Osteoblast (primary cell): ENCODE data around the gene C1orf159. TPM values are rescaled to one million over a fixed set of nuclear protein-coding genes. Genes with fewer than 3 reads are reported as not detected.
A peak's percentile ranks its signal among the peaks of the same experiment; 100 is the strongest.

ENCODE experiments used
- DNase-seq: peaks from one replicate; pipeline ENCODE4 v3.0.0; 2011; ENCODE audit warnings: low spot score, mixed read lengths; ENCODE audit not compliant: insufficient read length; ENCODE audit errors: missing footprints
- H2AFZ ChIP-seq: 2 replicates; pipeline ENCODE4 v1.6.0; 2011; ENCODE audit warnings: mild to moderate bottlenecking, low read length
- H3K27ac ChIP-seq: 2 replicates; pipeline ENCODE4 v1.5.1; 2011; ENCODE audit warnings: mild to moderate bottlenecking, low read depth, low read length, moderate library complexity
- H3K27me3 ChIP-seq: 2 replicates; pipeline ENCODE4 v1.6.0; 2012; ENCODE audit warnings: mild to moderate bottlenecking, control low read depth, inconsistent platforms, low read length, moderate library complexity; ENCODE audit not compliant: insufficient read depth
- H3K36me3 ChIP-seq: 2 replicates; pipeline ENCODE4 v1.5.1; 2011; ENCODE audit warnings: mild to moderate bottlenecking, low read length, control low read depth, moderate library complexity; ENCODE audit not compliant: insufficient read depth
- H3K4me1 ChIP-seq: 2 replicates; pipeline ENCODE4 v1.5.1; 2011; ENCODE audit warnings: mild to moderate bottlenecking, low read length, control low read depth, moderate library complexity; ENCODE audit not compliant: insufficient read depth
- H3K4me2 ChIP-seq: 2 replicates; pipeline ENCODE4 v1.6.0; 2011; ENCODE audit warnings: mild to moderate bottlenecking, low read length; ENCODE audit not compliant: insufficient read depth
- H3K4me3 ChIP-seq: fragments of 200-600 bp; sonication (generic); 3 replicates; pipeline ENCODE4 v1.5.1; 2012; ENCODE audit warnings: mild to moderate bottlenecking, low read length, inconsistent platforms; ENCODE audit not compliant: insufficient read depth
- H3K79me2 ChIP-seq: 2 replicates; pipeline ENCODE4 v1.6.0; 2012; ENCODE audit warnings: mild to moderate bottlenecking, low read length, control low read depth, inconsistent platforms; ENCODE audit not compliant: insufficient read depth
- H3K9me3 ChIP-seq: 2 replicates; pipeline ENCODE4 v1.5.1; 2011; ENCODE audit warnings: low read depth, low read length, control low read depth
- H4K20me1 ChIP-seq: 2 replicates; pipeline ENCODE4 v1.6.0; 2012; ENCODE audit warnings: mild to moderate bottlenecking, low read length, control low read depth; ENCODE audit not compliant: insufficient read depth
- total RNA-seq: library from RNA; depleted of rRNA; stranded (reverse); fragments of >200 nt; gene quantifications from 2 replicates; pipeline ENCODE4 v1.2.3, GENCODE V29; 2012
- TF ChIP-seq, protein P1 (sequence below): IDR thresholded peaks from 2 replicates; pipeline ENCODE4 v1.5.1; 2011; ENCODE audit warnings: mild to moderate bottlenecking, low read depth, low read length, moderate library complexity; ENCODE audit errors: extremely low read depth

C1orf159 gene
- total RNA-seq, 1 donor = 5.4 TPM

DNA sequence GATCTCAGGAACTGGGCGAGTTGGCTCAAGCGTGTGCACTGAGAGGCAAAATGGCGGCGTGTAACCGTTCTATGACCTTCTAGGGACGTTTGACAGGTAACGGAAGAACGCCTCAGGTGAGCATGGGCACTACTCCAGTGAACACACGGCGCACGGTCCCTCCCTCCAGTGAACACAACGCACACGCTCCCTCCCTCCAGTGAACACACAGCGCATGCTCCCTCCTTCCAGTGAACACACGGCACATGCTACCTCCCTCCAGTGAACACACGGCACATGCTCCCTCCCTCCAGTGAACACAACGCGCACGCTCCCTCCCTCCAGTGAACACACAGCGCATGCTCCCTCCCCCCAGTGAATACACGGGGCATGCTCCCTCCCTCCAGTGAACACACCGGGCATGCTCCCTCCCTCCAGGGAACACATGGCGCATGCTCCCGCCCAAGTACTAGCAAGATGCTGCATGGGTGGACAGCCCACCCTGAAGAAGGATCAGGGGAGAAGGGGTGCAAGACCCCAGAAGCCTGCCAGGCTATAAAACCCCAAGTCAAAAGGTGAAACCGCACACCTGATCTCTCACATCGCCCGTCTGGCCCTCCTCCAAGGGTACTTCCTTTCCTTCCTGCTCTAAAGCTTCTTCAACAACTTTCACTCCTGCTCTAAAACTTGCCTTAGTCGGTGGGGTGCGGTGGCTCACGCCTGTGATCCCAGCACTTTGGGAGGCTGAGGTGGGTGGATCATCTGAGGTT lies 3.5 kb downstream of the C1orf159 start:
- Histone ChIP-seq H3K4me2 (no peak overlapping the region), H3K79me2 (peaks cover 18% of the 10 kb centered on the region), H2AFZ (no peak overlapping the region), H3K27me3 (no peaks in the 10 kb centered on the region), H3K36me3 (no peaks in the 10 kb centered on the region), H4K20me1 (no peaks in the 10 kb centered on the region), H3K9me3 (no peaks in the 10 kb centered on the region), H3K4me3 (no peak overlapping the region), H3K27ac (no peak overlapping the region), H3K4me1 (no peaks in the 10 kb centered on the region)
- DNase-seq = peak; percentile 78
- TF ChIP-seq, protein P1, sequence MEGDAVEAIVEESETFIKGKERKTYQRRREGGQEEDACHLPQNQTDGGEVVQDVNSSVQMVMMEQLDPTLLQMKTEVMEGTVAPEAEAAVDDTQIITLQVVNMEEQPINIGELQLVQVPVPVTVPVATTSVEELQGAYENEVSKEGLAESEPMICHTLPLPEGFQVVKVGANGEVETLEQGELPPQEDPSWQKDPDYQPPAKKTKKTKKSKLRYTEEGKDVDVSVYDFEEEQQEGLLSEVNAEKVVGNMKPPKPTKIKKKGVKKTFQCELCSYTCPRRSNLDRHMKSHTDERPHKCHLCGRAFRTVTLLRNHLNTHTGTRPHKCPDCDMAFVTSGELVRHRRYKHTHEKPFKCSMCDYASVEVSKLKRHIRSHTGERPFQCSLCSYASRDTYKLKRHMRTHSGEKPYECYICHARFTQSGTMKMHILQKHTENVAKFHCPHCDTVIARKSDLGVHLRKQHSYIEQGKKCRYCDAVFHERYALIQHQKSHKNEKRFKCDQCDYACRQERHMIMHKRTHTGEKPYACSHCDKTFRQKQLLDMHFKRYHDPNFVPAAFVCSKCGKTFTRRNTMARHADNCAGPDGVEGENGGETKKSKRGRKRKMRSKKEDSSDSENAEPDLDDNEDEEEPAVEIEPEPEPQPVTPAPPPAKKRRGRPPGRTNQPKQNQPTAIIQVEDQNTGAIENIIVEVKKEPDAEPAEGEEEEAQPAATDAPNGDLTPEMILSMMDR = no peak

DNA sequence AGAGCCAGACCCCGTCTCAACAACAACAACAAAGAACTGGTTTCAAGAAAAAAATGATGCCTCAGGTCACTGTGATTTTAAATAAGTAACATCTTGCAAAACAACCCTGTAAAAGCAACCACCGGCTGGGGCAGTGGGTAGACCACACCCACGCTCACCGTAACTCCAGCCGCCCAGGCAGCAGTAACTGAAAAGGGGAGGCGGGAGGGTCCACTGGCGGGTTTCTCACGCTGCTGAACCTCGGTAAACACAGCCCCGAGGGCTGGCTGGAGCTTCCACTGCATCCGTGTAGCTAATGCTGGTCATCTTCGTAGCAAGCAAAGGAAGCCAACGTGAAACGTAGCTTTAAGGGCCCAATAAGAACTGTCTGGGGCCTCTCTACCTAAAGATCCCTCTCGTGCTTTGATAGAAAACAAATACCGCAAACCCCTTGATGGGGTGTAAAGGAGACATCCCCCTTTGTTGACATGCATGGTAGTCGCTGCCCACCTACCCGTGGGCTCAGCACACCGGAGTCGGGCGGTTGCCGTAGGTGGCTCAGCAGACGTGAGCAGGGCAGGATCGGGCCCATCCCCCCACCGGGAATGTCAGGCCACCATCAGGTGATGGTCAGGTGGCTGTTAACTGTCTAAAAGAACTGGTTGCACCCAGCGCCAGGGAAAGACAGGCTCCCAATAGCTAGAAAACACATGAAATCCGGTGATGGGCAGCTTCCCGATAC lies 4.2 kb downstream of the C1orf159 start:
- H3K4me3 ChIP-seq = no peak overlapping the region
- no peak overlapping the region for H3K27ac ChIP-seq
- H3K79me2 ChIP-seq = peaks cover 22% of the 10 kb centered on the region
- no peaks in the 10 kb centered on the region for H3K4me1 ChIP-seq
- H4K20me1 ChIP-seq = no peaks in the 10 kb centered on the region
- H3K4me2 ChIP-seq = no peak overlapping the region
- H3K36me3 ChIP-seq = no peaks in the 10 kb centered on the region
- no peaks in the 10 kb centered on the region for H3K27me3 ChIP-seq
- H2AFZ ChIP-seq = no peak overlapping the region
- TF ChIP-seq, protein P1 = no peak
- H3K9me3 ChIP-seq = no peaks in the 10 kb centered on the region
- DNase-seq = no peak

DNA sequence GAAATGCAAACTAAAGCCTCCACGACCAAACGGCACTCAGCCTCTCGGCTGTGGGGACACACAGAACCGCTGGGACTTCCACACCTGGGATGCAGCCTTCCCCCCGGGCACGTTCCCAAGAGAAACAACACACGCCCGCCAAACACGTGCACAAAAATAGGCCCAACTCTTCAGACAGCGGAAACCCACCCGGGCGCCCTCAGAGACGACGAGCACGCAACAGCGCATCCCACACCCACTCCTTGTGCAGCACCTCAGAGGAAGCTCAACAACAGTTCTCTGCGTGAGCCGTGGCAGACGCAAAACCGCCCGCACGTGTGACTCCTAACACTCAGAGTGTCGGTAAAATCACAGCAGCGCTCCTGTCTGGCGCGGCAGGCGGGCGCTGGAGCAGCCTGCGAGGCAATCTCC lies 5.3 kb downstream of the C1orf159 start:
- Histone ChIP-seq H3K79me2 (peaks cover 25% of the 10 kb centered on the region), H3K36me3 (no peaks in the 10 kb centered on the region)

DNA sequence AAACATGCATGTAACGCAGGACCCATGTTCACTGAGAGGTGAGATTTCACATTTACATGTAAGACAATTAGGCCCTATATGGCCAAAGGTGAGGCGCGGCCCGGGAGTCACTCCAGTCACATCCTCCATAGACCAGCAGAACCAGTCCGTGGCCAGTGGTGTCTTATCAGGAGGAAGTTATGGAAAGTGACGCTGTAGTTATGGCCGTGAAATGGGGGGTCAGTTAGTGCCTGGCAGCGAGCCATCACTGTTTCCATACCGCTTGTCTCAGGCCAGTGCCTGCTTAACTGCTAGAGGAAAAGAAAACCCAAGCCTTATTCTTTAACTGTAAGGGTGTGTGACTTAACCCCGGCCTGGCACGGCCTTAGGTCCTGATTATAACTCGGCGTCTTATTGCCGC lies 6.1 kb downstream of the C1orf159 start:
- no peaks in the 10 kb centered on the region for H3K36me3 ChIP-seq
- H3K4me3 ChIP-seq = no peak overlapping the region
- no peak overlapping the region for H3K4me2 ChIP-seq
- H3K9me3 ChIP-seq = no peaks in the 10 kb centered on the region
- H3K27me3 ChIP-seq = no peaks in the 10 kb centered on the region
- no peak overlapping the region for H3K27ac ChIP-seq
- H3K79me2 ChIP-seq = peaks cover 20% of the 10 kb centered on the region
- DNase-seq = no peak
- TF ChIP-seq, protein P1 = no peak
- H3K4me1 ChIP-seq = no peaks in the 10 kb centered on the region
- no peak overlapping the region for H2AFZ ChIP-seq
- H4K20me1 ChIP-seq = peaks cover 4% of the 10 kb centered on the region

More for the DNA sequence above, 5.3 kb downstream of the C1orf159 start:
- H3K4me2 ChIP-seq = no peak overlapping the region
- no peak overlapping the region for H2AFZ ChIP-seq
- no peak overlapping the region for H3K4me3 ChIP-seq
- no peaks in the 10 kb centered on the region for H3K9me3 ChIP-seq
- no peak overlapping the region for H3K27ac ChIP-seq
- DNase-seq = no peak
- no peaks in the 10 kb centered on the region for H3K4me1 ChIP-seq
- TF ChIP-seq, protein P1 = no peak
- H3K27me3 ChIP-seq = no peaks in the 10 kb centered on the region
- peaks cover 4% of the 10 kb centered on the region for H4K20me1 ChIP-seq
